Activated effector memory CD4-positive, alpha-beta T cell treated with Interleukin-2 at 50 U/mL for 16 hours (primary cell): Measurements from ENCODE around the gene KRTAP9-1.
"Not testable (repeated sequence)": the region's sequence is repeated elsewhere in the genome, so short reads cannot be mapped to it uniquely, and the experiment has no call there.

Experiments used
- DNase-seq: peaks from one replicate; pipeline ENCODE4 v3.0.0-alpha.2; 2020

KRTAP9-1 gene

DNA sequence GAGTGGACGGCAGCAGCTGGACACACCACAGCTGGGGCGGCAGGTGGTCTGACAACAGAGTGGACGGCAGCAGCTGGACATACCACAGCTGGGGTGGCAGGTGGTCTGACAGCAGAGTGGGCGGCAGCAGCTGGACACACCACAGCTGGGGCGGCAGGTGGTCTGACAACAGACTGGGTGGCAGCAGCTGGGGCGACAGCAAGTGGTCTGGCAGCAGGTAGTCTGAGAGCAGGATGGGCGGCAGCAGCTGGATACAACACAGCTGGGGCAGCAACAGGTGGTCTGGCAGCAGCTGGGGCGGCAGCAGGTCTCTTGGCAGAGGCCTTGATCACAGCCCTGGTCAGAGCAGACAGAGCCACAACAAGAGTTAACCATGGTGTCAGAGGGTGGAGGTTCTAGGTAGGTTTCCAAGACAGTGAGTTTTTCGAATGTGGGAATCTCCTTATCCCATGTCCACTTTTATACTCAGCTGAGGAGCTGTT, 5.2 kb upstream of the KRTAP9-1 start, which contains the start of gene KRTAP4-1:
Gene KRTAP4-1 (minus strand): TSS at position 432 of the 482 bp plus-strand sequence. CDS start 57 bp downstream, at position 375.
- no peak for DNase-seq

DNA sequence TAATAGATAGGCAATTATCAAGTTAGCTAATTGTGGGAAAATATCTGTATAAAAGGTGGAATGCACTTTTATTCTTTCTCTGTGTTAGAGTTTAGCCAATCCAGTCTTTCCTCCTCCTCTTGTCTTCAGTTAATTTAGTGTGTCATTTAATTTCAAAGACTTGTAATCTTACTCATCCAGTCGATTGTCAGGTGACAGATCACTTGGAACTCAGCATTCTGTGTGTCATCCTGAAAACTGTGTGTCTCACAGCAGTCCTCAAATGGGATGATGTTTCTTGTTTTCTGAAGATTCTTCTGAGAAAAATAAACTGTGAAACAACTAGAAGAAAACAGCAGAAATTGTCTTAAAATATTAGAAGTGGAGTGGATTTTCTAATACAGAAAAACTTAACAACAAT, 4.7 kb upstream of the KRTAP9-1 start:
- no peak for DNase-seq

DNA sequence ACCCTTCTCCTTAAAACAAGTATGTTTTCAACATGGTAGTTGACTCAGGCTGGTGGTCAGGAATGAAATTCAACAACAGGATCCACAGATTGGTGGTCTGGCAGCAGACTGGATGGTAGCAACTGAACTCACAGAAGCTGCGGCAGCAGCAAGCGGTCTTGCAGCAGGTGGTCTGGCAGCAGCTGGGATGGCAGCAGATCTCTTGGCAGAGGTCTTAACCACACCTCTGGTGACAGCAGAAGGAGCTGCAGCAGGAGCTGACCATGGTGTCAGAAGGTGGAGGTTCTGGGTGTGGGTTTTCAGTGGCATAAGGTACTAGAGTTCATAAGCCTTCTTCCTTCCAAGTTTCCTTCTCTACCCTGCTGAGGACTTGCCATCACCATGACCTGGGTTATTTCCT, 2.8 kb upstream of the KRTAP9-1 start:
- no peak for DNase-seq

DNA sequence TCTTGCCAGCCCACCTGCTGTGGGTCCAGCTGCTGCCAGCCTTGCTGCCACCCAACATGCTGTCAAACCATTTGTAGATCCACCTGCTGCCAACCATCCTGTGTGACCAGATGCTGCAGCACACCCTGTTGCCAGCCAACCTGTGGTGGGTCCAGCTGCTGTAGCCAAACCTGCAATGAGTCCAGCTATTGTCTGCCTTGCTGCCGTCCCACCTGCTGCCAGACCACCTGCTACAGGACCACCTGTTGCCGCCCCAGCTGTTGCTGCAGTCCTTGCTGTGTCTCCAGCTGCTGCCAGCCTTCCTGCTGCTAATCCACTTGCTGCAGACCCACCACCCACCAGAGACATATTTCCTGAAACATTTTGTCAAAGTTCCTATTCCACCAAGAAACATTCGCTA, 641 bp downstream of the KRTAP9-1 start:
- no peak for DNase-seq

DNA sequence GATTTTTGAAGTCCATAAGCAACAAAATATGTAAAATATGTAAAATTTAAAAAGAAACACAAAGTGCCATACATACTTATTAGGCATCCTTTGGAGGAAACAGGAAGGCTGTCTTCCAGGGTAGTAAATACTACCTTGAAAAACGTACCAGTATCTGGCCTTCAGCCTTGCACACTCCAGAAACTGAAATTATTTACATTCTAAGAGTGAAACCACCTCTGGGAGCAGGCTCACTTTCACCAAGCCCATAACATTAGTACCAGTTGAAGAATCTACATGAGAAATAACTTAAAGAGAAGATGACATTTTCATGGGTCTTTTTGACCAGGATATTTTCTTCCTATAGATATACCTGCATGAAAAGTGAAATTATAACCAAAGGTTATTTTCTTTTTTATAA, 6.4 kb downstream of the KRTAP9-1 start:
- DNase-seq, result no peak

DNA sequence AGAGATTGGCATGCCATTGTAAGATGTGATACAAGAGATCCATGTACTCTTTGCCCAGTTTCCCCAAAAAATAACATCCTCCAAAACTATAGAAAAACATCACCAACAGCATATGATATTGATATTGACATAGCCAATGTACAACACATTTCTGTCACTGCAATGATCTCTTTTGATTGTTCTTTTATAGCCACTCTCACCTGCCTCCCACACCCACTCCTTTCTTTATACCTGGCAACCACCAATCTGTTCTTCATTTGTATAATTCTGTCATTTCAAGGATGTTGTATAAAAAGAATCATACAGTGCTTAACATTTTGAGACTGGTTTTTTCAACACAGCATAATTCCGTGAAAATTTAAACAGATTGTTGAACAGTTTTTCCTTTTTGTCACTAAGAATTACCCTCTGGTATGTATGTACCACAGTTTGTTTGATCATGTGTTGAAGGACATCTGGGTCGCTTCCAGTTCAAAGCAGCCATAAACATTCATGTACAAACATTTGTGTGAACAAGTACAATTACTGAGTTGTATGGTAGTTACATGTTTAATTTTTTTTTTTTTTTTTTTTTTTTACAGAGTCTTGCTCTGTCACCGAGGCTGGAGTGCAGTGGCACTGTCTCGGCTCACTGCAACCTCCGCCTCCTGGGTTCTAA, 9.9 kb downstream of the KRTAP9-1 start:
- no peak for DNase-seq

DNA sequence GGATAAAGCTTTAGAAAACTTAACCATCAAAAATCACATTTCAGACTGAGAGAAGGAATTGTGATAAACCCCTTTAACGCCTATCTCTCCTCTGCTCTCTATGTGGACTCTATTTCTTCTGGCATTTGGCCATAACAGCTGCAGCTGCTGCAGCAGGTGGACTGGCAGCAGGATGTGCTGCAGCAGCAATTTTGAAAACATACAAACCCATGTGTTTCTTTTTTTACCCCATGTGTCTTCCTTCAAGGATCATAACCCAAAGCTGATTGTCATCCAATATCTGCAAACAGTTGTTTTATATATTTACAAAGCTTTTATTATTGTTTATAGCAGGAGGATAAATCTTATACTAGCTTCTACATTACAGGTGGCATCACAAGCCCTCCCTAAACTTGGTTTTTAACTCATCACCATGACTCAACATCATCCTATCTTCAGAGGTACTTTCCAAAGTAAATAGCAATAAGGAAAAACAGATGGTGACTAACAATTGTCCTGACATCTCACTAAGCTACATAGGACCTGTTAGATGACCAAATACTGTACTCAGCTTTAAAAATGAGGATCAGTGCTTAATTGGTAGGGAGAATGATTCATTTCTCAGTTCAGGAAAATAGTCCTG, 22.3 kb downstream of the KRTAP9-1 start:
- no peak for DNase-seq

DNA sequence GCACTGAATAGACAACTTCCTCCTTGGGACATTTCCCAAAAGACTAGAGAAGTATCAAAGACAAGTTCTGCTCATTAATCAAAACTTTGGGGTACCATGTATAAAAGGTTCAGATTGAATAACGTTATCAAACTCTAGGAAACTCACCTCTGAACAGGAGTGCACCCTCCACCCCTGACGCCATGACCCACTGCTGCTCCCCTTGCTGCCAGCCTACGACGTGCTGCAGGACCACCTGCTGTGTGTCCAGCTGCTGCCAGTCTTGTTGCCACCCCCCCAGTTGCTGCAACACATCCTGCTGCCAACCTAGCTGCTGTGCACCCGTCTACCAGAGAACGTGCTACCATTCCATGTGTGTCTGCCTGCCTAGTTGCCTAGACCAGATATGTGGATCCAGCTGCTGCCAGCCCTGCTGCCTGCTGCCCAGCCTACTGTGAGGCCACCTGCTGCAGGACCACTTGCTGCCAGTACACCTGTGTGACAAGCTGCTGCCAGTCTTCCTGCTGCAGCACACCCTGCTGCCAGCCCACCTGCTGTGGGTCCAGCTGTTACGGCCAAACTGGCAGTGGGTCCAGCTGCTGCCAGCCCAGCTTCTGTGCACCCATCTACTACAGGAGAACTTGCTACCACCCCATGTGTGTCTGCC, 23.0 kb downstream of the KRTAP9-1 start:
- no peak for DNase-seq

DNA sequence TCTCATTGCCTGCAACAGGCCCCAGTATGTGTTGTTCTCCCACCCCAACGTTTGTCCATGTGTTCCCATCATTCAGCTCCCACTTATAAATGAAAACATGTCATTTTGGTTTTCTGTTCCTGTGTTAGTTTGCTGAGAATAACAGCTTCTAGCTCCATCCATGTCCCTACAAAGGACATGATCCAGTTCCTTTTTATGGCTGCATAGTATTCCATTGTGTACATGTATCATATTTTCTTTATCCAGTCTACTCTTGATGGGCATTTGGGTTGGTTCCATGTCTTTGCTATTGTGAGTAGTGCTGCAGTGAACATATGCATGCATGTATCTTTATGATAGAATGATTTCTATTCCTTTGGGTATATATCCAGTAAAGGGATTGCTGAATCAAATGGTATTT, 26.0 kb downstream of the KRTAP9-1 start:
- no peak for DNase-seq

DNA sequence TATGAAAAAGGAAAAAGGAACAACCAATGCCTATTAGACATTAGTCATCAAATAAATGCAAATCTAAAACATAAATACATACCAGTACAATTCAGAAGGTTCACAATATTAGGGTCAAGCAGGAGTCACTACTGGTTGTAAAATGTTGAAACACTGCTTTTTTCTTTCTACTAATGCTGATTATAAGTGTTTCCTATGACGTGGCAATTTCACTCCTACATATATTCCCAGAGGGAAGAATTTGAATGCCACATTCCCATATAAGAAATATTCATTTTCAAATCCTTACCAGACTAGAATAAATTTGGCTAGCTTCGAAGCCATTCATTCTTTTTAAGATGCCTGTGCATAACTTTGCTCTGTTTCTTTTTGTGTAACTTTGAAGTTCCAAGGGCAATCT, 34.1 kb downstream of the KRTAP9-1 start:
- DNase-seq, result no peak

DNA sequence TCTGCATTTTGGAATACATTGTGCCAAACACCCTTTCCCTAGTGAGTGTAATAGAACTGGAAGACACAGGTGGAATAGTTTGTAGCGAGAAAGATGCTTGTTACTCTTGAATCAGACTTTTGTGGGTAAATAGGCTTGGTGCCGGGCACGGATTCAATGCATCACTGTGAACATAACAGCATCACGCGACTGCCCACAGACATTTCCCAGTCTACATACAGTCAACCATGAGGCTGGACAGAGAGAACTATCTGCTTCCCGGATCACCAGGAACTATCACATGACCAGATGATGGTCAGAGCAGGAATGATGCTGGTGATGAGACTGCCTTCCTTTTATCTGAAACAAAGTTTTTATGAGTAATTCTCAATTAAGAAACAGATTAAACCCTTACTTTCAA, 36.4 kb downstream of the KRTAP9-1 start:
- no peak for DNase-seq

DNA sequence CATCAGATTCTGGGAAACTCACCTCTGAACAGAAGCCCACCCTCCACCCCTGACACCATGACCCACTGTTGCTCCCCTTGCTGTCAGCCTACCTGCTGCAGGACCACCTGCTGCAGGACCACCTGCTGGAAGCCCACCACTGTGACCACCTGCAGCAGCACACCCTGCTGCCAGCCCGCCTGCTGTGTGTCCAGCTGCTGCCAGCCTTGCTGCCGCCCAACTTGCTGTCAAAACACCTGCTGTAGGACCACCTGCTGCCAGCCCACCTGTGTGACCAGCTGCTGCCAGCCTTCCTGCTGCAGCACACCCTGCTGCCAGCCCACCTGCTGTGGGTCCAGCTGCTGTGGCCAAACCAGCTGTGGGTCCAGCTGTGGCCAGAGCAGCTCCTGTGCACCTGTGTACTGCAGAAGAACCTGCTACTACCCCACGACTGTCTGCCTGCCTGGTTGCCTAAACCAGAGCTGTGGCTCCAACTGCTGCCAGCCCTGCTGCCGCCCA, 37.0 kb downstream of the KRTAP9-1 start, which contains the start of gene KRTAP9-2:
Gene KRTAP9-2 (plus strand): TSS at position 51 of the 498 bp plus-strand sequence. CDS start 7 bp downstream, at position 58.
- not testable (repeated sequence) for DNase-seq

DNA sequence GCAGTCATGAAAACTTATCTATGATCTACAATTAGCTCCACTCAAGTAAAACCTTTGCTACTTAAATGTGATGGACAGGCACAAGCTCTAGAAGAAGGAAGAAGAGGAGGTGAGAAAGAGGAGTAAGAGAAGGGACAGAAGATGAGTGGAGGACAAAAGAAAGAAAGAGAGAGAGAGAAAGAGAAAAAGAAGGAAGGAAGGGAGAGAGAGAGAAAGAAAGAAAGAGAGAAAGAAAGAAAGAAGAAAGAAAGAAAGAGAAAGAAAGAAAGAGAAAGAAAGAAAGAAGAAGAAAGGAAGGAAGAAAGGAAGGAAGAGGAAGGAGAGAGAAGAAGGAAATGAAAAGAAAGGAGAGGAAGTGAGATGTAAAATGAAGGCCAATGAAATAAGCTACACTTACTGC, 40.4 kb downstream of the KRTAP9-1 start:
- DNase-seq, result no peak

DNA sequence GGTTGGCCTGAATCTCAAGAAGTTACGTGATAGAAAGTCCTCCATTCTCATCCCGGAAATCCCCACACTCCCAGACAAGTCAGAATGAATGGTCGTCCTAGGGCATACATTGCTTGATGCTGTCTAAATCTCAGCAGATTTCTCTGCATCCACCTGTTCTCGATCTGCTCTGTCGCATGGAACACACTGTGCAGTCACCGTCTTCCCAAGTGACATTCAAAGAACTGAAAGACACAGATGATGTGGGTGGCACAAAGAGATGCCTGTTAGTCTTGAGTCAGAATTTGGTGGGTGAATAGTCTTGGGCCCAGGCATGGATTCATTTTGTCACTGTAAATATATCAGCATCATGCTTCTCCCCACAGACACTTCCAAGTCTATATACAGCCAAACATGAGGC, 42.0 kb downstream of the KRTAP9-1 start:
- no peak for DNase-seq

DNA sequence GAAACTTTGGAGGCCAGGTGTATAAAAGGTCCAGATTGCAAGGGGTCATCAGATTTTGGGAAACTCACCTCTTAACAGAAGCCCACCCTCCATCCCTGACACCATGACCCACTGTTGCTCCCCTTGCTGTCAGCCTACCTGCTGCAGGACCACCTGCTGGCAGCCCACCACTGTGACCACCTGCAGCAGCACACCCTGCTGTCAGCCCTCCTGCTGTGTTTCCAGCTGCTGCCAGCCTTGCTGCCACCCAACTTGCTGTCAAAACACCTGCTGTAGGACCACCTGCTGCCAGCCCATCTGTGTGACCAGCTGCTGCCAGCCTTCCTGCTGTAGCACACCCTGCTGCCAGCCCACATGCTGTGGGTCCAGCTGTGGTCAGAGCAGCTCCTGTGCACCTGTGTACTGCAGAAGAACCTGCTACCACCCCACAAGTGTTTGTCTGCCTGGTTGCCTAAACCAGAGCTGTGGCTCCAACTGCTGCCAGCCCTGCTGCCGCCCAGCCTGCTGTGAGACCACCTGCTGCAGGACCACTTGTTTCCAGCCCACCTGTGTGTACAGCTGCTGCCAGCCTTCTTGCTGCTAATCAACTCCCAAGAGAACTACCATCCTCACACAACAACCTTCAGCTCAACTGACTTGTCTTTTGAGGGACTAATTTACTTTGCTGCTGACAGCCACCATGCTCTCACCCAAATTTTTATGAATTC, 42.9 kb downstream of the KRTAP9-1 start, which contains the start of gene KRTAP9-3:
Gene KRTAP9-3 (plus strand): TSS at position 51 of the 707 bp plus-strand sequence. CDS start 53 bp downstream, at position 104.
- not testable (repeated sequence) for DNase-seq

DNA sequence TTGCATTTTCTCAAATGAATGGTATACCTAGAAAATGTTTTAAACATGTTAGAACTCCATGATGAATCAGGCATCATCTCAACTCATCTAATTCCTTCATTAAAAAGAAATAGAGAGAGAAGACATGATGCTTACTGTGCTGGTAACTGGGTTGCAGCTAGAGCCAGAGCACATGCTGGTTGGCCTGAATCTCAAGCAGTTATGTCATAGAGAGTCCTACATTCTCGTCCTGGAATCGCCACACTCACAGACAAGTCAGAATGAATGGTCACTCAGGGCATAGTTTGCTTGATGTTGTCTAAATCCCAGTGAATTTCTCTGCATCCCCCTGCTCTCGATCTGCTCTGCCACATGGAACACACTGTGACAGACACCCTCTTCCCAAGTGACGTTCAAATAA, 47.4 kb downstream of the KRTAP9-1 start:
- not testable (repeated sequence) for DNase-seq

DNA sequence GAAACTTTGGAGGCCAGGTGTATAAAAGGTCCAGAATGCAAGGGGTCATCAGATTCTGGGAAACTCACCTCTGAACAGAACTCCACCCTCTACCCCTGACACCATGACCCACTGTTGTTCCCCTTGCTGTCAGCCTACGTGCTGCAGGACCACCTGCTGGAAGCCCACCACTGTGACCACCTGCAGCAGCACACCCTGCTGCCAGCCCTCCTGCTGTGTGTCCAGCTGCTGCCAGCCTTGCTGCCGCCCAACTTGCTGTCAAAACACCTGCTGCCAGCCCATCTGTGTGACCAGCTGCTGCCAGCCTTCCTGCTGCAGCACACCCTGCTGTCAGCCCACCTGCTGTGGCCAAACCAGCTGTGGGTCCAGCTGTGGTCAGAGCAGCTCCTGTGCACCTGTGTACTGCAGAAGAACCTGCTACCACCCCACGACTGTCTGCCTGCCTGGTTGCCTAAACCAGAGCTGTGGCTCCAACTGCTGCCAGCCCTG, 48.3 kb downstream of the KRTAP9-1 start, which contains the start of gene KRTAP9-8:
Gene KRTAP9-8 (plus strand): TSS at position 51 of the 489 bp plus-strand sequence. CDS start 53 bp downstream, at position 104.
- not testable (repeated sequence) for DNase-seq
